ENCODE results near the gene MPZ.
"Not testable (repeated sequence)": the region's sequence is repeated elsewhere in the genome, so short reads cannot be mapped to it uniquely, and the experiment has no call there.

Gene MPZ

DNA sequence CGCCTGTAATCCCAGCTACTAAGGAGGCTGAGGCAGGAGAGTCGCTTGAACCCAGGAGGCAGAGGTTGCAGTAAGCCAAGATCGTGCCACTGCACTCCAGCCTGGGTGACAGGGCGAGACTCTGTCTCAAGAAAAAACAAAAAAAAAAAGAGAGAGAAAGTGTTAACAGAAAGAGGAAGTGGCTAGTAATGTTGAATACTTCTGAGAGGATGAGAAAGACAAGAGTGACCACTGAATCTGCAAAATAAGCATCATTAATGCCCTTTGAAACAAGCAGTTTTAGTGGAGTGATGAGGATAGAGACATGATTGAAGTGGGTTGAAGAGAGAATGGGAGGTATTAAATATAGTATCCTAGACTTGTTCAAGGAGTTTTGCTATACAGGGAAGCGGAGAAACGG lies 11.7 kb downstream of the MPZ start:
- no peak for DNase-seq

DNA sequence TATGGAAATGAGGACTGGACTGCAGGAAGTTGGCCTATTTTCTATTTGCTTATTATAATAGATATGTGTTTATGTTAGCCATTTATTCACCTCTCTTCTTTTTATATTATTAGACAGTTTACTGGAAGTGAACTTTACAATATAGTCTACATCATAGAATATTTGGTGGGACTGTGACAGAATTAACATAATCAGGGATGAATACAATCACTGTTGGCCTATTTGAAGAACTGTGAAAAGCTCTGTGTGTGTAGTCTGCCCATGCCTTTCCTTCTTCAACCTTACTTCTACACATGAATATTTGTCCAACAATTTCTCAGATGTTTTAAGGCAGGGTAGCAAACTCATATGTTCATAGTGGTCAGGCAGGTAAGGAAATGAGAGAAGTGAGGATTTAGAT lies 12.4 kb downstream of the MPZ start:
- no peak for DNase-seq

DNA sequence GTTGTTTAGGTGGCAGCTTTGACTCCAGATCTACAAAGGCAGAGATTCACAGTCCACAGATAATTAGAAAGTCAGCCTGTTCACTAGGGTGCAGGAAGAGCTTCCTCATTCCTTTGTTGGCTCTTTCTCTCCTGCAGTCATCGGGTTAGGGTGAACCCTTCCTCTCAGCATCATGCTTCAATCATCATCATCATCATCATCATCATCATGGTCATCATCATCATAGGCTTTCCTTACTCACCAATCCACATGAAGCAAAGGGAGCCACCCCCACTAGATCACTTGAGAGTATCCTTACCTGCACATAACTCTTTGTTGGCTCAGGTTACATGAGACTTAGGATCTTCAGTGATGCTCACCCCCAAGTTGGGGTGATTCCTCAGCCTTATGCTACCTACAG lies 19.0 kb downstream of the MPZ start:
- DNase-seq: no peak

DNA sequence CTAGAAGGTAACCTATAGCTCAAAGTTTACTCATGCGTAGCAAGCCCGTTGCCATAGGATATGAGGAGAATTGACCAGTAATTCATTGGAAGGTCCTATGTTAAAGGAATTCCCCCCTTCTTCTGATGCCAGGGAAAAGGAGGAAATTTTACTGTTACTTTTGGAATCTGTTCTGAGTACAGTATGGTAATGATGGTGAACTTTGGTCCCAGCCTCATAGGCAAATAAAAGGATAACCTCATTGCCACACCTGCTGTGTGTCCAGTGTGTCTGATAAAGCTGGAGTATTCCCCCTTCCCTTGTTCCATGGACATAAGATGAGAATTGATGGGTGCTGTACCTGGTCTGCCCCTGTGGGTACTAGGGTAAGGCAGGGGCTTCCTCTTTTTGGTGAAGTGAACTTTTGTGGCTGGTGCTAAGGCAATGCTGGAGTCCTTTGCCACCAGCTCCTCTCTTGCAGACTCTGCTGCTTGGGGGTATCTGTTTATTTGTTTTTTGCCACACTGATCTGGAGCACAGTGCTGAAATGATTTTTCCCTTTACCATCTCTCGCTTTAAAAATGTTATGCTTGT lies 22.2 kb downstream of the MPZ start:
- DNase-seq: no peak

DNA sequence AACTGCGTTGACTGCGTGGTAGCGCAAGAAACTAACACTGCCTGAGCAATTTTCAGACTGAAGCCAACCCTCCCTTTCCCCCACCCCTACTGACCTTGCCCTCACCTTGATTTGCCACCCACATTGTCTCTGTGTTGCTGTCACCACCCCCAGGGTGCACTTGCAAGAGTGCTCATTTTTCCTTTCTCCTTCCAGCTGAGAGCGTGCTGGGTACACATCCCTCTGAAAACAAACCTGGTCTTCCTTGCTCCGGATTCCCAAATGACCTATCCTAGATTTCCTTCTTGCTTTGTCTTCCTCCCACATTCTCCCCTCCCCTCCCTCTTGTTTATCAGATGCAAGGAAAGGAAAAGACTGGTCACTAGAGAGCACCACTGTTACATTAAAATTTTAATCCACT lies 24.2 kb downstream of the MPZ start:
- no peak for DNase-seq

DNA sequence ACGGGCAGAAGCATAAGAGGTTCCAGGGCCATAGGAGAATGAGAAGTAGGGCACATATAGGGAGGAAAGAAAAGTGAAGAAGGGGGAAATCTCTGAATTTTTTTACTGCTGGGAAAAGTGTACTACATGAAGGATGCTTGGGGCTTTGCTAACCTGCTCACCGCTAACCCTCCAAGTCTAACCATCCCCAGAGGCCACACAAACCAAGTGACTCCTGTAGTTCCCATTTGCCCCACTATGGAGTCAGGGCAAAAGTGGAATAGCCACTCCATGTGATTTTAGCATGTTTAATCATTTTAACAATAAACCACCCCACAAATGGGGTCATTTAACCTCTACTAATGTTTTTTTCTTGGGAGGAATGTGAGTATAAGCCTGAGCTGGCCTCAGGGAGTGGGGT lies 24.7 kb downstream of the MPZ start:
- no peak for DNase-seq

DNA sequence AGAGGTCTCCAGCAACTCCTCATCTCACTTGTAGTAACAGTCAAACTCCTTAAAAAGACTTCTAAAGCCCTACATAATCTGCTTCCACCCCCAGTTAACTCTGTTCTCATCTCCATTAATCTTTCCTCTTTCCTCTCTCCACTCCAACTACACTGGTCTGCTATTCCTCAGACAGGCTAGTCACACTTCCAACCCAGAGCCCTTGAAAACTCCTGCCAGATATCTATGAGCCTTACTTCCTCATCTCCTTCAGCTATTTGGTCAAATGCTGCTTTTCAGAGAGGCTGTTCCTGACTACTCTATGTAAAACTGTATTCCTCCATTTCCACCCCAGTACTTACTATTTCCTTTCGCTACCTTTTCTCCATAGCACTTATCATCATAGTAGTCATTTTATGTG lies 26.8 kb downstream of the MPZ start:
- DNase-seq: no peak

DNA sequence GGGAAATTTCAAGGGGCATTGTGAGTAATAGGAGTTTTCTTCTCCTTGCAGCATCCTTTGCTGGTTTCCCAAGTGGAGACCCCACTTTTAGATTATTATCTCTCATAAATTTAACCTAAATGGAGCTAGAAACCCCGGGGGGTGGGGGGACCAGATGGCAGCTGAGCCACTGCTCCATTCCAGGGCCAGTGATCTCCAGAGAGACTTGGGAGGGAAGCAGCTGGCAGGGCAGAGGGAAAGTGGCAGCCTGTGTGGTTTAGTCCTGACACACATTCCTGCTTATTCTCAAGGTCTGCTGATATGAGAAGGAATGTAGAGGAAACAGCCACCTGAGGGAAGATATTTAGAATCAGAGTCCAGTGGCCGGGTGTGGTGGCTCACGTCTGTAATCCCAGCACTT lies 34.9 kb downstream of the MPZ start:
- no peak for DNase-seq

DNA sequence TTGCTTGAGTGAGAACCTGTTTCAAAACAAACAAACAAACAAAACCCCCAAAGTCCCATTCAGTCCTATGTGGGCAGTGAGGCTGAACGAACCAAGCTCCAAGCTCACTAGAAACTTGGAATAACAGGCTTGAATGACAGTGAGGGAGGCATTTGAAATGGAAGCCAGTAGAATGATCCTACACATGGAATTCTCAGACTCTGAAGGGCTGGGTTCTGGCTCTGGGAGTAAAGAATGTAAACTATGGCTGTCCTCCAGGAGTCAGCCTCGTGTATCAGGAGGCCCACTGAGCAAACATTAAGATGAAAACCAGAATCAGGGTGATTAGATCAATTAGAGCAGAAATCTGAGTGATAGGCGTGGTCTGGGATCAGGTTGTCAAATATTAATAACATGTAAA lies 36.4 kb downstream of the MPZ start:
- no peak for DNase-seq

DNA sequence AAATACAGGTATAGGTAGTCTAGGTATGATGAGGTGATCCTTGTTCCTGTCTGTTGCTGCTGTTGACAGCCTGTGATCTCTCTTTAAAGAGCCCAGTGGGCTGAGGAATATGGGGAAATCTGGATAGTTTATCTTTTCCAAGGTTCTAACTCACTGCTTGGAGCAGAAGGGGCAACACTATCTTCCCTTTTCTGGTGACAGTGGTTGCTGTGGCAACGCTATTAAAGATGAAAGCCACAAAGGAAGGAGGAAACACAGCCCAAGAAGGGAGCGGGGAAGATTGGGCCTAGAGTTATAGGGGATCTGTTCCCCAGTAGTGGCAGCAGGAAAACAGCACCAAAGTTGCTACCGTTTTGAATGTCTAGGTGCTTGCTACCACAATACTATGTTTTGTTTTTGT lies 42.4 kb downstream of the MPZ start:
- DNase-seq: no peak

DNA sequence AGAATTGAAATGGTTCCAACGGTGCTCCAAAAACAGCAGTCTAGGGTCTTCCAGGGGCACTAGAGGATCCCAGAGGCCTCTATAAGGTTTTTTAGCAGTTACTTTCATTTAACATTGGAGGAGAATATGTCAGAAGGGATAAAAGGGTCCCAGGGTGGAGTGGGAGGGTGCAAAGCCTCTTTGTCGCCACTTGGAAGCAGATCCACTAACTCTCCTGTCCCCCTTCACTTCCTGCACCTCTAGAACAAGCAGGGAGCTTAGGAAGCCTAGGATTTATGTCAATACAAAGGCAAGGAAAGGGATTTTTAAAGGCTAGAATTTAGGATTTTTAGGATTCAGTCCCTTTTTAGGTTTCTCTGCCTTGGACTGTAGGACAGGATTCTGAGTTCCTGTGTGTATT lies 42.9 kb downstream of the MPZ start:
- DNase-seq: no peak

DNA sequence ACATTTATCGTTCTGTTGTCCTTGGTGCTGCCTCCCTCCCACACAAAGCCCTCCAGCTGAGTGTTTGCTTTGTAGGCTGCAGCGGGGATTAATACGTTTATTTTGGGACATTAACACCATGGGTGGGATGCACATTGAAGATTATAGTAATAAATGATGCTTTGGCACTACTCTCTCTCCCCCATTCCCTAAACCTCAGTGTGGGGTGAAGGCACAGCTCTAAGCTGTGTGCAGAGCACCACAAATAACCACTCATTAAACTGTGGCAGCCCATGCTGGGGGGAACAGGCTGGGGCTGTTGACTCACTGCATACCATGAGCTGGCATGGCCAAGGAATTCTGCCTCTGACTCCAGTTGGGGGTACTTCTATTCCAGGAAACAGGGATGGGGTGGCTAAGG lies 43.6 kb downstream of the MPZ start:
- DNase-seq: no peak

DNA sequence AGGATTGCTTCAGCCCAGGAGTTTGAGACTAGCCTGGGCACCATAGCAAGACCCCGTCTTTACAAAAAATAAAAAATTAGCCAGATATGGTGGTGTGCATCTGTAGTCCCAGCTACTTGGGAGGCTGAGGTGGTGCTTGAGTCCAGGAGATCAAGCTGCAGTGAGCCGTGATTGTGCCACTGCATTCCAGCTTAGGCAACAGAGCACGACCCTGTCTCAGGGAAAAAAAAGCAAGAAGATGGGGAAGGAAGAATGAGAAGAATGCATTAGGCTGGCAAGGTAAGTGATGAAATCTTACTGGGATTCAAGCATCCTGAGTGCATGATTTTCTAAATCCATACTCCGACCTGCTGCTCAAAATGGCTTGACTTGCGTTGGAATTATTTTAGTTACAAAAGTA lies 44.5 kb downstream of the MPZ start:
- DNase-seq: no peak

DNA sequence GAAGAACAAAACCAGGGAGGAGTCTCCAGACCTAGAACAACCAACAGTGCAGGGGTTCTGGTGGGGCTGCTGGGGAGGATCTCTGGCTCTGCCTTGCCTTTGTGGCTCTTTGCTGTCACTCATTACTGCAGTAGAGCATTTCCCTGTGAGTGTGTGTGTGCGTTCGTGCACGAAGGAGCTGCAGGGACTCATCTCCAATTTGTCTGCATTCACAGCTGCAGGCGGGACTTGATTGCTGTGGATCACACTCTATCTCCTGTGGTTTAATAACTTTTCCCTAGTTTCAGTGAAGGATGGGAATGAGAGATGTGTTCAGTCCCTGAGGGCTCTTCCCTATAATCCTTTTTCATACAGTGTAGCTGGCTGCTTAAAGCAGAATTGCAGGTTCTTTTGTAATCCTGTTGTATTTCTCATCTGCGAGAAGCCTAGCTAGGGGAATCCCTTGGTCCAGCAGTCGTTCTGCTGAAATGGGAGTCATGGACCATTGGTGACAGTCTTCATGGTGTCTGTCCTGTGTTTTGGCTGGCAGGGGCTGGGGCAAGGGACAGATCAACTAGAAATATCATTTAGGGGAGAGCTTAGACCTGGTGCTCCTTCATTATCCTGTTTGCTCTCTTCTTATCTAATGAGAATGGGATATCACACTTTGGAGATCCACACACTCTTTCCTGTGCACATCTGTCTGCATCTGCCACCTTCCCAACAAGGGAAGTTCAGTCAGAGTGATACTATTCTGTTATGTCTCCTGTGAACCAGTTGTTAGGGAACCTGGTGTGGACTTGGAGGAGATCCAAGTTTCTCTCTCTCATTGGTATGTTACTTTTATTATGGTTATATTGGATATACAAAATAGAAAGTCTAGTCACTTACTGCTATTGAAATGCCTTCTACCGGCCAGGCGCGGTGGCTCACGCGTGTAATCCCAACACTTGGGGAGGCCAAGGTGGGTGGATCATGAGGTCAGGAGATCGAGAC lies 48.2 kb downstream of the MPZ start:
- no peak for DNase-seq

DNA sequence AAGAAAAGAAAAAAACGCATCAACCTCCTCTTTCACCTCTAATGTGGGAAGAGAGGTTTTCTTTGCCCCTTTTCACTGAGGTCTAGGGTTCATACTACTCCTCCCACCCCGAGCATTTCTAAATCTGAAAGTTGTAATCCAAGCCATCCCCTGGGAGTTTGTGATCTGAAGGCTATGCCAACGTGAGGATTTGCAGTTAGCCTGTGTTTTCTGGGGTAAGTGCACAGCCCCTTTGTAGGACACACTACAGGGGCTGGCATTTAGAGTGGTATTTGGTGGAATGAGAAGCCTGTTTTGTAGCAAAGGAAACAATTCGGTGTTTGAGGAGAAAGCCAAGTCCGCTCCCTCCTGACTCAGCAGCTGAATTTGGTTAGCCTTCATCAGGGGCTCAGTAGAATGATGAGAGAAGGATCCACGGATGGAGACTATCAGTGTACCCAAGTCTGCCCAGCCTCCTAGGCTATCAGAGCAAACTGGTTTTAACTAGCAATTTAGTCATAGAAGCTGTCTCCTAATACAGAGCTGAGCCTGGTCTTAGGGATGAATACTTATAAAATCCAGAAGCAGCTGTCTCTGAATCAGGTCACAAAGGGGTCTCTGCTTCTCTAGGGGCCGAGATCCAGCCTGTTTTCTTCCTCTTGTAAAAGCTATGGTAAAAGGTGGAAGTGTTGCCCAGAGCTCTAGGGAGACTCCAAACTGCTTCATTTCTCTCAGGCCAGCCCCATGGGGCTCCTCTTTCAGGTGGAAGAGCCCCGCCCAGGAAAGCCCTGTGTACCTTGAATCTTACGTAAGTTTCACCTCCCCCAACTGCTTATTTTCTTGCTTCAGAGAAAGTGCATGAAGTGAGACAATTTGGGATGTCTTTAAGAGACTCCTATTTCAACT lies 49.1 kb downstream of the MPZ start:
- DNase-seq: no peak

DNA sequence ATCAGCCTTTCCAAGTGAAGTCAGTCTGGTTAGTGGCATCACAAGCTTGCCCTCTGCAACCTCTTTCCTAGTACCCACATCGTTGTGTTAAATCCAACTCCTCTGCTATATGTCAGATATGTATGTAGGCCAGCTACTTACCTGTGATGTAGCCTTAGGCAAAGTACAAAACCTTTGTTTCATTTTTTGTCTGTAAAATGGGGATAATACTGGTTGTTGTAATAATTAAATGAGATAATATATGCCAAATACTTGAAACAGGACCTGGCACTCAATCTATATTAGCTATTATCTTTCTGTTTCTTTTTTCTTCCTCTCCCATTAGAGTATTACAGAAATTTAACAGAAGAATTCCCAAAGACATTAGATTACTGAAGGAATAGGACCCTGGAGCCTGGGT lies 50.0 kb downstream of the MPZ start:
- DNase-seq: no peak

DNA sequence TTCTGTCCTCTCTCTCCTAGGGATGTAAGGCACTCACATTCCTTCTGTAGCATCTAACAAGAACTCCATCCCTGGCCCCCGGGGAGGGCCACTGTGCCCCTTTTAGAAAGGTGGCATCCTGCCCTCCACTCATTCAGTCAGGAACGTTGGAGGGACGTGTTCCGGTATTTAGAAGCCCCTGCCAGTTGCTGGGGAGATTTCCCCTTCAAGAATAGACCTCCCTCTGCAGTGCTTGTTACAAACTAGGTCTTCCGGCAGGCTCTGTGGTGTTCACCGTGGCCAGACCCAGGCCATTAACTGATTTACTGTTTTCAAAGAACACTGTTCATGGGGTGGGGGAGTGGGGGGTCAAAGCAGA lies 50.4 kb downstream of the MPZ start:
- DNase-seq: no peak

DNA sequence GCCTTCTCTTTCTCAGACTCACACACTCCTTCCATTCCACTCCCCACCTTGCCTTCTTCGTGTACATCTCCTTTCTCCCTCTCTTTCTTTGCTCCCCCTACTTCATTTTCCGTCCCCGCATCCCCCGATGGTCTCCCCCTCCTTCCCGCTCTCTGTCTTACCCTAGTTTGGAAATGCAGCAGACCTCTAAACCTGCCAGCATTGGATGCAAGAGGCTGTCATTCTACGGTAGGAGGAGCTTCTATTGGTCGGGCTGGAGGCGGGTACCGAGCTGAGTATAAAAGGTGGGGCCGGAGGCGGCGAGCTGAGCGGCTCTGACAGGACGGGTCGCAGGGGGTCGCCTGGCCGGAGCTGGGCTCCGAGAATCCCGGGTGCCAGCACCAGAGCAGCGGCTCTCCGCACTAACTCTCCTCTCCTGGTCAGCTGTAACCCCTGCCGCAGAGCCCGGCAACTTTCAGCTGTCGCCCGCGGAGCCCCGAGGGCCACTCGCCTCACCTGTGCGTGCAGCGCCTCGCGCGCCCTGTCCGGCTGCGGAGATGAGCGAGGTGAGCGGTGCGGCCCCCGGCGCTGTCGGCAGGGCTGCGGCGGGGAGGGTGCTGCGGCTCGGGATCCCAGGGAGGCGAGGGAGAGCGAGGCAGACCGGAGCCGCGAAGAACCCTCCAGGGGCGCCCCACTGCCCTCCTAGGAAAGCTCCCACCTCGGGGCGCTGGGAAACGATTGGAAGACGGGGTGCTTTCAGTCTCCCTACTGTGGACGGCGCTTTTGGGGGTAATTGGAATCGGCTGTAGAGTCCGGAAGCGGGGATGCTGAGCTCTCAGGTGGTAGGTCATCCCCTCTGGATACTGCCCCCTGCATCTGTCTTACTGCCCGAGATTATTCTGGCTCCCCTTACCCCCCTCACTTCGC lies 51.1 kb downstream of the MPZ start, which contains the start of gene PCP4L1:
TSS of gene PCP4L1 (plus strand) at position 307 of the 906 bp plus-strand sequence. CDS start at position 537, 230 bp downstream.
- peak; percentile 54 for DNase-seq

DNA sequence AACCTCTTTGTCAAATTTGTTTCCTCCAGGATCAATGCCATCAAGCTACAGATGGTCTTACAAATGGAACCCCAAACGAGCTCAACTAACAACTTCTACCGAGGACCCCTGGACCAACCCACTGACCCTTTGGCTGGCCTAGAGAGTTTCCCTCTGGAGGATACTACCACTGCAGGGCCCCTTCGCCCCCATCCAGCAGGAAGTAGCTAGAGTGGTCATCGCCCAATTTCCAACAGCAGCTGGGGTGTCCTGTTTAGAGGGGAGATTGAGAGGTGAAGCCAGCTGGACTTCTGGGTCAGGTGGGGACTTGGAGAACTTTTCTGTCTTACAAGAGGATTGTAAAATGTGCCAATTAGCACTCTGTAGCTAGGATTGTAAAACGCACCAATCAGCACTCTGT lies 52.7 kb downstream of the MPZ start:
- DNase-seq: not testable (repeated sequence)

DNA sequence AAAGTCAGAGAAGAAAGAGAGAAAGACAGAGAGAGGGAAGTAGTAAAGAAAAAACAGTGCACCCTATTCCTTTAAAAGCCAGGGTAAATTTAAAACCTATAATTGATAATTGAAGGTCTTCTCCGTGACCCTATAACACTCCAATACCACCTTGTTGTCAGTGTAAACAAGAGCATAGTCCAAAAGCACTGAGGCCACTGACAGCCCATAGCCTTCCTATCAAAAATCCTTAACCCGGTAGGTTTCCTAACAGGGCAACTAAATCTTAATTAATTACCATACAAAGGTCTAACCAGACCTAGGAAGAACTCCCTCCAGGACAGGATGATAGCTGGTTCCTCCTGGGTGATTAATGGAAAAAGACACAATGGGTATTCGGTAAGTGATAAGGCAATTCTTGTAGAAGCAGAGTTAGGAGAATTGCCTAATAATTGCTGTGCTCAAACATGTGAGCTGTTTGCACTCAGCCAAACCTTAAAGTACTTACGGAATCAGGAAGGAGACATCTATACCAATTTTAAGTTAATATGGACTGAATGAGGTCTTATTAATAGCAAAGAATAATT lies 53.7 kb downstream of the MPZ start:
- not testable (repeated sequence) for DNase-seq

DNA sequence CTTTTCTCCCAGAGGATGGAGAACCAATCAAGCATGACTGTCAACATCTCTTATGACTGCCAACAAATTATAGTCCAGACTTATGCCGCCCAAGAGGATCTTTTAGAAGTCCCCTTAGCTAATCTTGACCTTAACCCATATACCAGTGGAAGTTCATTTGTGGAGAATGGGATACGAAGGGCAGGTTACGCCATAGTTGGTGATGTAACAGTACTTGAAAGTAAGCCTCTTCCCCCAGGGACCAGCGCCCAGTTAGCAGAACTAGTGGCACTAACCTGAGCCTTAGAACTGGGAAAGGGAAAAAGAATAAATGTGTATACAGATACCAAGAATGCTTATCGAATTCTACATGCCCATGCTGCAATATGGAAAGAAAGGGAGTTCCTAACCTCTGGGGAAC lies 54.5 kb downstream of the MPZ start:
- DNase-seq: not testable (repeated sequence)
